ENCODE results near the gene POLE. TPM values are rescaled to one million over a fixed set of nuclear protein-coding genes. Genes with fewer than 3 reads are reported as not detected.

Gene POLE
- total RNA-seq, 1 experiment from 2014 or later: 96.1 TPM

DNA sequence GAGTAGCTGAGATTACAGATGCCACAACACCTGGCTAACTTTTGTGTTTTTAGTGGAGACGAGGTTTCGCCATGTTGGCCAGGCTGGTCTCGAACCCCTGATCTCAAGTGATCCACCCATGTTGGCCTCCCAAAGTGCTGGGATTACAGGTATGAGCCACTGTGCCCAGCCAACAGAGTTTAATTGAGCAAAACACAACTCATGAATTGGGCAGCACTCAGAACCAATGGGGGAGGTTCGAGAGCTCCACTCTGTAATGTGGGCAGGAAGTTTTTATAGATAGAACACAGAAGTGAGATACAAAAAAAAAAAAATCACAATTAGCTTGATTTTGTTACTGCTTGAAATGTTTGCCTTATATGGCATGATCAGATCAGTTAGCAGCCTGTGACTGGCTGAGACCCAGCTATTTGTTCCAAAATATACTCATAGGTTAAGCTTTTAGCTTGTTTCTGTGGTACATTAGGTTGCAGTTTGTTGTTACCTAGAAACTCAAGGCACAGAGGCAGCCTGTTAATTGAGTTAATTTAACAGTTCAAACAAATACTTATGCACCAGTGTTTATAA lies 69.9 kb downstream of the POLE start:
- H2AFZ ChIP-seq (ENCODE audit: low read length): no peak overlapping the region
- H3K9ac ChIP-seq (ENCODE audit: low read length): no peak overlapping the region
- no peaks in the 10 kb centered on the region for H3K9me2 ChIP-seq (replicated peaks; ENCODE audit: low read length)
- H3K4me2 ChIP-seq (ENCODE audit: low read length): no peak overlapping the region
- peaks cover under 1% of the 10 kb centered on the region; the same call in 1 of the 2 replicates for H3K4me1 ChIP-seq (ENCODE audit: insufficient read depth, low read length)
- no TSS peak for BruUV-seq (replicated peaks)
- no peak overlapping the region for H3K4me3 ChIP-seq (ENCODE audit: low read length)
- DNase-seq: no peak
- H3K27me3 ChIP-seq (ENCODE audit: low read length): peaks cover 38% of the 10 kb centered on the region
- no peak overlapping the region for H3K27ac ChIP-seq (ENCODE audit: low read length)
- ATAC-seq: no peak
- ChIA-PET POLR2A (ENCODE audit: unreplicated experiment) (interaction anchor here (0.6 kb wide), 1 partner anchor 250 kb away, joined by 4 read pairs; no protein-coding TSS in a partner anchor), CTCF (no interaction called here)
- H3K36me3 ChIP-seq (ENCODE audit: low read depth, low read length): no peaks in the 10 kb centered on the region
- H3F3A ChIP-seq (ENCODE audit: low read length, unreplicated experiment): no peaks in the 10 kb centered on the region
- 0 out of 2 replicates have a peak, but pooled peaks cover 3% of the 10 kb centered on the region for H3K9me3 ChIP-seq (ENCODE audit: low read length)
- no peaks in the 10 kb centered on the region for H3K79me2 ChIP-seq (ENCODE audit: low read length)
- TF ChIP-seq, protein P1, sequence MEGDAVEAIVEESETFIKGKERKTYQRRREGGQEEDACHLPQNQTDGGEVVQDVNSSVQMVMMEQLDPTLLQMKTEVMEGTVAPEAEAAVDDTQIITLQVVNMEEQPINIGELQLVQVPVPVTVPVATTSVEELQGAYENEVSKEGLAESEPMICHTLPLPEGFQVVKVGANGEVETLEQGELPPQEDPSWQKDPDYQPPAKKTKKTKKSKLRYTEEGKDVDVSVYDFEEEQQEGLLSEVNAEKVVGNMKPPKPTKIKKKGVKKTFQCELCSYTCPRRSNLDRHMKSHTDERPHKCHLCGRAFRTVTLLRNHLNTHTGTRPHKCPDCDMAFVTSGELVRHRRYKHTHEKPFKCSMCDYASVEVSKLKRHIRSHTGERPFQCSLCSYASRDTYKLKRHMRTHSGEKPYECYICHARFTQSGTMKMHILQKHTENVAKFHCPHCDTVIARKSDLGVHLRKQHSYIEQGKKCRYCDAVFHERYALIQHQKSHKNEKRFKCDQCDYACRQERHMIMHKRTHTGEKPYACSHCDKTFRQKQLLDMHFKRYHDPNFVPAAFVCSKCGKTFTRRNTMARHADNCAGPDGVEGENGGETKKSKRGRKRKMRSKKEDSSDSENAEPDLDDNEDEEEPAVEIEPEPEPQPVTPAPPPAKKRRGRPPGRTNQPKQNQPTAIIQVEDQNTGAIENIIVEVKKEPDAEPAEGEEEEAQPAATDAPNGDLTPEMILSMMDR (conservative IDR thresholded peaks at IDR 0.05; ENCODE audit: low read depth, low read length): no peak
- TF ChIP-seq EZH2 (IDR thresholded peaks at IDR 0.05; ENCODE audit: low read length, unreplicated experiment): no peak
- no peak for TF ChIP-seq EZH2phosphoT487 (IDR thresholded peaks at IDR 0.05; ENCODE audit: borderline replicate concordance, low read length)
- no peaks in the 10 kb centered on the region for H4K20me1 ChIP-seq (ENCODE audit: low read length)
- intact Hi-C loops (cut with micrococcal nuclease): no loop called here

DNA sequence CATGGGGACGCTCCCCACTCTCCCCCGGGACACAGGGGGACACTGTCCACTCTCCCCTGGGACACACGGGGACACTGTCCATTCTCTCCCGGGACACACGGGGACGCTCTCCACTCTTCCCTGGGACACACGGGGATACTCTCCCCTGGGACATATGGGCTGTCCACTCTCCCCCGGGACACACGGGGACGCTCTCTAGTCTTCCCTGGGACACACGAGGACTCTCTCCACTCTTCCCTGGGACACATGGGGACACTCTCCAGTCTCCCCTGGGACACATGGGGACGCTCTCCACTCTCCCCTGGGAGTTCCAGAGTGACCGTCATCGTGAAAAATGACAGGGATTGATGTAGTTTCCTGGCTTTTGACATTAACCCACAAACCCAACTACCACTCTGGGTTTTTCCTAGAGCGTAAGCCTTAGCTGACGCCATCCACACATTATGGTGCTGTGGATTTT lies 71.5 kb downstream of the POLE start:
- Histone ChIP-seq H3K4me3 (ENCODE audit: low read length) (no peak overlapping the region), H4K20me1 (ENCODE audit: low read length) (no peaks in the 10 kb centered on the region), H3K9ac (ENCODE audit: low read length) (no peak overlapping the region), H3K36me3 (ENCODE audit: low read depth, low read length) (no peaks in the 10 kb centered on the region), H3K9me2 (replicated peaks; ENCODE audit: low read length) (no peaks in the 10 kb centered on the region), H3K9me3 (ENCODE audit: low read length) (0 out of 2 replicates have a peak, but pooled peaks cover 3% of the 10 kb centered on the region), H3K27me3 (ENCODE audit: low read length) (peaks cover 38% of the 10 kb centered on the region), H2AFZ (ENCODE audit: low read length) (no peak overlapping the region), H3F3A (ENCODE audit: low read length, unreplicated experiment) (no peaks in the 10 kb centered on the region), H3K4me1 (ENCODE audit: insufficient read depth, low read length) (no peaks in the 10 kb centered on the region), H3K4me2 (ENCODE audit: low read length) (no peak overlapping the region), H3K27ac (ENCODE audit: low read length) (no peak overlapping the region), H3K79me2 (ENCODE audit: low read length) (no peaks in the 10 kb centered on the region)
- ChIA-PET POLR2A (ENCODE audit: unreplicated experiment) (no interaction called here), CTCF (interaction anchor here (1.0 to 1.2 kb wide), 3 partner anchors 14 to 201 kb away, joined by 4 to 7 read pairs (median 6); no protein-coding TSS in a partner anchor)
- intact Hi-C loops (cut with micrococcal nuclease): loop anchor here (1.0 kb wide), 2 partner anchors 15 to 200 kb away; no protein-coding TSS in a partner anchor
- no TSS peak for BruUV-seq (replicated peaks)
- DNase-seq: no peak
- TF ChIP-seq EZH2 (IDR thresholded peaks at IDR 0.05; ENCODE audit: low read length, unreplicated experiment) (no peak), EZH2phosphoT487 (IDR thresholded peaks at IDR 0.05; ENCODE audit: borderline replicate concordance, low read length) (no peak)
- TF ChIP-seq, protein P1 (conservative IDR thresholded peaks at IDR 0.05; ENCODE audit: low read depth, low read length): no peak
- ATAC-seq: no peak
